Kidney epithelial cell (primary cell): ENCODE data around the gene SPAG16. TPM values are rescaled to one million over a fixed set of nuclear protein-coding genes. Genes with fewer than 3 reads are reported as not detected.

ENCODE experiments used
- DNase-seq: peaks from one replicate; pipeline ENCODE4 v3.0.0-alpha.2; 2010; ENCODE audit warnings: low read depth
- H3K27me3 ChIP-seq: 2 replicates; pipeline ENCODE4 v1.6.0; 2011; ENCODE audit warnings: low read length; ENCODE audit not compliant: control insufficient read depth, insufficient read depth
- H3K36me3 ChIP-seq: 2 replicates; pipeline ENCODE4 v1.5.1; 2011; ENCODE audit warnings: low read length; ENCODE audit not compliant: control insufficient read depth, insufficient read depth
- H3K4me3 ChIP-seq: 2 replicates; pipeline ENCODE4 v1.5.1; 2011; ENCODE audit warnings: low read depth, mild to moderate bottlenecking, control low read depth, low read length
- total RNA-seq: library from RNA; depleted of rRNA; stranded (reverse); fragments of >200 nt; gene quantifications from 2 replicates; pipeline ENCODE4 v1.2.3, GENCODE V29; 2015
- TF ChIP-seq, protein P1 (sequence below): IDR thresholded peaks from 2 replicates; pipeline ENCODE4 v1.5.1; 2011; ENCODE audit warnings: mild to moderate bottlenecking, moderate library complexity, low read length, control low read depth, inconsistent platforms; ENCODE audit not compliant: insufficient read depth, poor library complexity, severe bottlenecking

SPAG16 gene
- total RNA-seq, 1 donor from 2014 or later = 16.1 TPM

DNA sequence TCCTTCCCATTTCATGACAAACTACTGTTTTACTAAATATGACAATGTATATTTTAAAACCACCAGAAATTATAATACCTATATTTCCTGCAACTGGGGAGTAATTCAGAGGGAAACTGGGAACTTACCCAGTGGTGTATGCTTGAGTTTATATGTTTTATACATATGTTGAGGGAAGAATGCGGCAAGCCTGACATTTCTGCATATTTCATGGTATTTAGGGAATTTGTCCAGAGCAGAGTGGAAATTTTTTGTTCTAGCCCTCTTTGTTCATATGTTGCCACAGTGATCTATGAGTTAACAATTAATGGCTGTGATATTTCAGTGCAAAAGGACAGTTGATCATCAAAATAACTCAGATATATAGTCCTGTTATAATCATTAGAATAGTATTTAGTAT is 895.8 kb downstream of the SPAG16 start:
- Histone ChIP-seq H3K36me3 (no peaks in the 10 kb centered on the region), H3K27me3 (no peaks in the 10 kb centered on the region), H3K4me3 (no peak overlapping the region)
- TF ChIP-seq, protein P1, sequence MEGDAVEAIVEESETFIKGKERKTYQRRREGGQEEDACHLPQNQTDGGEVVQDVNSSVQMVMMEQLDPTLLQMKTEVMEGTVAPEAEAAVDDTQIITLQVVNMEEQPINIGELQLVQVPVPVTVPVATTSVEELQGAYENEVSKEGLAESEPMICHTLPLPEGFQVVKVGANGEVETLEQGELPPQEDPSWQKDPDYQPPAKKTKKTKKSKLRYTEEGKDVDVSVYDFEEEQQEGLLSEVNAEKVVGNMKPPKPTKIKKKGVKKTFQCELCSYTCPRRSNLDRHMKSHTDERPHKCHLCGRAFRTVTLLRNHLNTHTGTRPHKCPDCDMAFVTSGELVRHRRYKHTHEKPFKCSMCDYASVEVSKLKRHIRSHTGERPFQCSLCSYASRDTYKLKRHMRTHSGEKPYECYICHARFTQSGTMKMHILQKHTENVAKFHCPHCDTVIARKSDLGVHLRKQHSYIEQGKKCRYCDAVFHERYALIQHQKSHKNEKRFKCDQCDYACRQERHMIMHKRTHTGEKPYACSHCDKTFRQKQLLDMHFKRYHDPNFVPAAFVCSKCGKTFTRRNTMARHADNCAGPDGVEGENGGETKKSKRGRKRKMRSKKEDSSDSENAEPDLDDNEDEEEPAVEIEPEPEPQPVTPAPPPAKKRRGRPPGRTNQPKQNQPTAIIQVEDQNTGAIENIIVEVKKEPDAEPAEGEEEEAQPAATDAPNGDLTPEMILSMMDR = no peak
- DNase-seq = no peak

DNA sequence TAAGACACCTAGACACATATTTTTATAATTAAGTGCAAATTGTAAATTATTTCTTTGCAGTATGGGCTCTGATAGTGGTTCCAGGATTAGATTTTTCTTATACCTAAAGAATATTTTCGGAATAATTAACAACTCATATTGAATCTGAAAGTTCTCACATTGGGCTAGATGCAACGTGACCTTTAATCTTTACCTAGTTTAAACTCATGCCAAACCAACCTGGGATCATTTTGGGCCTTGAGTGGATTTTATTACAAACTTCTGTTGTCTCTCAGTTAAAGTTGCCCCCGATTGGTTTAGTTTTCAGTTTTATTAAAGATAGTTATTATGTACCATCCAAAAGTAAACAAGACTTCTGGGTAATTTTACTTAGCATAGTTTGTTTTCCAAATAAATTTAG is 896.4 kb downstream of the SPAG16 start:
- Histone ChIP-seq H3K27me3 (no peaks in the 10 kb centered on the region), H3K36me3 (no peaks in the 10 kb centered on the region), H3K4me3 (no peak overlapping the region)
- no peak for DNase-seq
- TF ChIP-seq, protein P1 = no peak

DNA sequence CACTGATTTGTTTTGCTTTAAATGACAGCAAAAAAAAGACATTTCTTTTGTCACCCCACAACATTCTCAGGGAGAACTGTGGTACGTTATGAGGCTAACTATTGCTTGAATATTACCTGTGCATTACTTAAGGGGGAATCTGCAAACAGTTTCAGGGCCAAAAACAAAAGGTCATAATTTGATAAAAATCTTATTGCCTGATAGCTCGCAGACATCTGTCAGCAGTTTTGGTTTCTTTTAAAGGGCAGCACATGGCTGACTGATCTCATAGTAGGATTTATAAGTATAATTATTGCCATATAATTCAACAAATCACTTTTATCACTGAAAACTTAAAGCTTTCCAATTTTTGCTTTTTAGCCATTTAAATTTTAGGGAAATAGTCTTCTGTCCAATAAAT is 900.2 kb downstream of the SPAG16 start:
- TF ChIP-seq, protein P1 = no peak
- no peaks in the 10 kb centered on the region for H3K27me3 ChIP-seq
- no peak for DNase-seq

DNA sequence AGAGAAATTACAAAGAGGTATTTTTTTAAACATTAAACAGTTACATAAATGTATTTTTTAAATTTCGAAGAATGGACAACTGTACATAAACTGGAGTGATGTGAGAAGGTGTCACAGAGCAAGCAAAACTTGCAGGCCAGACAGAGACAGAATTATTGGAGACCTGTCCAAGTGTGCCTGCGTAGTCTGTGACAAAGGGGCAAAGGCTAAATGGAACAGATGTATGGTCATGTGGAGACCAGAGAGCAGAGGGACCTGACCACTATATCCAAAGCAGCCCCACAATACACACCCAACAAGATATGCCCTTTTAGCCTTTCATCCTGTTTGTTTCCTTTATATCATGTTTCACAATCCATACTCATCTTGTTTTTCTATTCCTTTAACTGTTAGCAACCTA is 901.3 kb downstream of the SPAG16 start:
- H3K36me3 ChIP-seq = no peaks in the 10 kb centered on the region
- TF ChIP-seq, protein P1 = no peak
- DNase-seq = no peak
- no peak overlapping the region for H3K4me3 ChIP-seq
- no peaks in the 10 kb centered on the region for H3K27me3 ChIP-seq

More for the DNA sequence above, 900.2 kb downstream of the SPAG16 start:
- no peak overlapping the region for H3K4me3 ChIP-seq
- H3K36me3 ChIP-seq = no peaks in the 10 kb centered on the region

DNA sequence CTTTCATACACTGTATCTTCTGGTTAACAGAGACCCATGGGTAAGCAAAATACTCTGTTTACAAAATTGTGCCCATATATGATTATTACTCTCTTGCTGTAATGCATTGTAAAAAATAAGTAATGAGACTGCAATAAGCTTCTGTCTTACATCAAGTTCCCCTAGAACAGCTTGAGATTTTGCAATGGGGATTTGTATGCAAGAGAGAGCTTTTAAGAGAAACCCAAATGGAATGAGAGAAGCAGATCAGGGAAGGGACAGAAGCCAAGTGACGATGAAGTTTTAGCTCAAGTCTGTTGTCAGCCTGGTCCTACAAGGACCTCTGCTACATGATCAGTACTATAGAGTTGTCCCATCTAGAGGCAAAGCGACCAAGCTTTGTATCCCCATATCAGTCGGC is 908.4 kb downstream of the SPAG16 start:
- H3K36me3 ChIP-seq = no peaks in the 10 kb centered on the region
- no peaks in the 10 kb centered on the region for H3K27me3 ChIP-seq
- H3K4me3 ChIP-seq = no peak overlapping the region
- DNase-seq = no peak
- TF ChIP-seq, protein P1 = no peak

DNA sequence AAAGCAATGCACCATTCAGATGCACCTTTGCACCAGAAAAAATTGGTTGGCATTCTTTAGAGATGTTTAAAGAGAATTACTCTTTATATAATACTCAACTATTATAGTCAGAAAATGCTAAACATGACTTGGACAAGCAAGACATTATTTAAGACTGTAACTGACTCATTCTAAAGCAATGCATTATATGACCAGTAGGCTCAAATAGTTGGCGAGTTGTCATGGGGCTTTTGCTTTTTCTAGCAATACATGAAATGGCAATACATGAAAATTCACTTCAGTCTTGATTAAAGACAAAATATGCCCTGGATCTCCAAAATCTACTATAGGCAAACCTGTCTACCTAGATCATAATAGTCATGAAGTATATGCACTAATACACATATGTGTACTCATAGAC is 909.7 kb downstream of the SPAG16 start:
- Histone ChIP-seq H3K4me3 (no peak overlapping the region), H3K27me3 (no peaks in the 10 kb centered on the region), H3K36me3 (no peaks in the 10 kb centered on the region)
- TF ChIP-seq, protein P1 = no peak
- DNase-seq = peak; percentile 26
